Neural cell (in vitro differentiated cells): ENCODE data around the gene CLPSL1.

Source experiments
- EP300 ChIP-seq: fragments of 450-650 bp; conservative IDR thresholded peaks from 2 replicates; pipeline ENCODE4 v1.6.1; 2014; ENCODE audit warnings: antibody characterized with exemption, mild to moderate bottlenecking, moderate library complexity; ENCODE audit not compliant: poor library complexity, severe bottlenecking
- EZH2 ChIP-seq: fragments of 200-600, 300-800 bp; shearing (Covaris generic), sonication (generic); IDR thresholded peaks from 2 replicates; pipeline ENCODE4 v1.6.1; 2014; ENCODE audit warnings: antibody characterized with exemption, low read length, borderline replicate concordance, mild to moderate bottlenecking; ENCODE audit not compliant: insufficient read depth, poor library complexity, severe bottlenecking
- POLR2AphosphoS5 ChIP-seq: IDR thresholded peaks from 2 replicates; pipeline ENCODE4 v1.6.1; 2012
- TF ChIP-seq, protein P1 (sequence below): fragments of 450-650 bp; IDR thresholded peaks from 2 replicates; pipeline ENCODE4 v1.5.1; 2014; ENCODE audit warnings: antibody characterized with exemption, mild to moderate bottlenecking, moderate library complexity; ENCODE audit not compliant: poor library complexity, severe bottlenecking
- TF ChIP-seq, protein P2 (sequence below): IDR thresholded peaks from 2 replicates; pipeline ENCODE4 v1.6.1; 2012; ENCODE audit warnings: borderline replicate concordance

DNA sequence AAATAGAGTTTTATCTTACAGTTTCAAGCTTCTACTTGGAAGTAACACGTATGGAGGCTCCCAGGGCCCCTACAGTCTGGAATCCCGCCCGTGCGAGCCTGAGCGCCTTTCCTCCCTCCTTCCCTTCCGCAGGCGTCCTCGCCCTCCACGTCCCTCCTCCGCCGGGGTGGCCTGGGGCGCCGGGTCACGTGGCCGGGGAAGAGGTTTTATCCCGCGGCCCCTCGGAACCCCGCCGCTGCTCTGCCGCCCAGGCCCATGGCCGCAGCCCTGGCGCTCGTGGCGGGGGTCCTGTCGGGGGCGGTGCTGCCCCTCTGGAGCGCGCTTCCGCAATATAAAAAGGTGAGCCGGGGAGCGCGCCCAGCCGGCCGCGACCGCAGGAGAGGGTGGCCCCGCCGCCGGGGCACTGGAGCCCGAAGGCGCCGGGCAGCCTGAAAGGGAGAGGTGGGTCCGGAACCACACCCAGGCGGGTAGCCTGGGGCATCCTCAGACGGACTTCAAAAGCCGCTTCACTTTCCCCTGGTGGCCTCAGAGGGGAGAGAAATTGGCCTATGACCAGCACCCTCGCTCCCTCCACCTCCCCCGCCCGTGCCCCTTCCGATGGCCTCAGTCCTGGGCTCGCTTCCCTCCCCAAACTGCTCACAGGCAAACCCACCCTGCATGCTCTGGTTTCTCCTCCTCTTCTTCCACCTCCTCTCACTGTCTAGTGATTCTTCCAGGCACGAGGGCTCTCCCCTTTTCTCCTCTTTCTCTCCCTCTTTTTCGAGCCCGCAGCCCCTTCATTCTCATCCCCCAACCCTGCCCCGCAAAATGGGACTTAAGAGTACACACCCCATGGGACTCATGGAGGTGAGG lies 4.2 kb upstream of the CLPSL1 start, which contains the start of gene CLPSL2:
- TF ChIP-seq, protein P1, sequence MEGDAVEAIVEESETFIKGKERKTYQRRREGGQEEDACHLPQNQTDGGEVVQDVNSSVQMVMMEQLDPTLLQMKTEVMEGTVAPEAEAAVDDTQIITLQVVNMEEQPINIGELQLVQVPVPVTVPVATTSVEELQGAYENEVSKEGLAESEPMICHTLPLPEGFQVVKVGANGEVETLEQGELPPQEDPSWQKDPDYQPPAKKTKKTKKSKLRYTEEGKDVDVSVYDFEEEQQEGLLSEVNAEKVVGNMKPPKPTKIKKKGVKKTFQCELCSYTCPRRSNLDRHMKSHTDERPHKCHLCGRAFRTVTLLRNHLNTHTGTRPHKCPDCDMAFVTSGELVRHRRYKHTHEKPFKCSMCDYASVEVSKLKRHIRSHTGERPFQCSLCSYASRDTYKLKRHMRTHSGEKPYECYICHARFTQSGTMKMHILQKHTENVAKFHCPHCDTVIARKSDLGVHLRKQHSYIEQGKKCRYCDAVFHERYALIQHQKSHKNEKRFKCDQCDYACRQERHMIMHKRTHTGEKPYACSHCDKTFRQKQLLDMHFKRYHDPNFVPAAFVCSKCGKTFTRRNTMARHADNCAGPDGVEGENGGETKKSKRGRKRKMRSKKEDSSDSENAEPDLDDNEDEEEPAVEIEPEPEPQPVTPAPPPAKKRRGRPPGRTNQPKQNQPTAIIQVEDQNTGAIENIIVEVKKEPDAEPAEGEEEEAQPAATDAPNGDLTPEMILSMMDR, result no peak
- TF ChIP-seq POLR2AphosphoS5, result no peak
- TF ChIP-seq EP300, result no peak
- no peak for TF ChIP-seq EZH2
- TF ChIP-seq, protein P2, sequence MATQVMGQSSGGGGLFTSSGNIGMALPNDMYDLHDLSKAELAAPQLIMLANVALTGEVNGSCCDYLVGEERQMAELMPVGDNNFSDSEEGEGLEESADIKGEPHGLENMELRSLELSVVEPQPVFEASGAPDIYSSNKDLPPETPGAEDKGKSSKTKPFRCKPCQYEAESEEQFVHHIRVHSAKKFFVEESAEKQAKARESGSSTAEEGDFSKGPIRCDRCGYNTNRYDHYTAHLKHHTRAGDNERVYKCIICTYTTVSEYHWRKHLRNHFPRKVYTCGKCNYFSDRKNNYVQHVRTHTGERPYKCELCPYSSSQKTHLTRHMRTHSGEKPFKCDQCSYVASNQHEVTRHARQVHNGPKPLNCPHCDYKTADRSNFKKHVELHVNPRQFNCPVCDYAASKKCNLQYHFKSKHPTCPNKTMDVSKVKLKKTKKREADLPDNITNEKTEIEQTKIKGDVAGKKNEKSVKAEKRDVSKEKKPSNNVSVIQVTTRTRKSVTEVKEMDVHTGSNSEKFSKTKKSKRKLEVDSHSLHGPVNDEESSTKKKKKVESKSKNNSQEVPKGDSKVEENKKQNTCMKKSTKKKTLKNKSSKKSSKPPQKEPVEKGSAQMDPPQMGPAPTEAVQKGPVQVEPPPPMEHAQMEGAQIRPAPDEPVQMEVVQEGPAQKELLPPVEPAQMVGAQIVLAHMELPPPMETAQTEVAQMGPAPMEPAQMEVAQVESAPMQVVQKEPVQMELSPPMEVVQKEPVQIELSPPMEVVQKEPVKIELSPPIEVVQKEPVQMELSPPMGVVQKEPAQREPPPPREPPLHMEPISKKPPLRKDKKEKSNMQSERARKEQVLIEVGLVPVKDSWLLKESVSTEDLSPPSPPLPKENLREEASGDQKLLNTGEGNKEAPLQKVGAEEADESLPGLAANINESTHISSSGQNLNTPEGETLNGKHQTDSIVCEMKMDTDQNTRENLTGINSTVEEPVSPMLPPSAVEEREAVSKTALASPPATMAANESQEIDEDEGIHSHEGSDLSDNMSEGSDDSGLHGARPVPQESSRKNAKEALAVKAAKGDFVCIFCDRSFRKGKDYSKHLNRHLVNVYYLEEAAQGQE, result no peak
